CD8-positive, alpha-beta memory T cell (primary cell): ENCODE data around the gene TRIM72. TPM values are rescaled to one million over a fixed set of nuclear protein-coding genes. Genes with fewer than 3 reads are reported as not detected.
A peak's percentile ranks its signal among the peaks of the same experiment; 100 is the strongest.

Source experiments
- CTCF ChIA-PET: fragments of 350-600 bp; sonication (Branson Sonifier 250); formaldehyde crosslinking; loops from one replicate; lab custom pipeline; 2021; ENCODE audit warnings: antibody characterized with exemption; lab: Charles Lee
- POLR2A ChIA-PET: fragments of 350-600 bp; sonication (Branson Sonifier 250); formaldehyde crosslinking; loops from one replicate; lab custom pipeline; 2021; ENCODE audit warnings: antibody characterized with exemption; lab: Charles Lee
- DNase-seq, 5 donors: peaks; one replicate each; pipeline versions ENCODE4 v3.0.0 to v3.0.0-alpha.2; 2020 to 2022; ENCODE audit warnings: mixed read lengths in 1 of 5
- H3K27ac ChIP-seq: one replicate; pipeline ENCODE4 v1.7.0; 2013; ENCODE audit warnings: low read depth, mild to moderate bottlenecking, low read length, moderate library complexity
- H3K27me3 ChIP-seq: 2 replicates; pipeline ENCODE4 v1.7.0; 2013; ENCODE audit warnings: low read length, mild to moderate bottlenecking; ENCODE audit not compliant: insufficient read depth, poor library complexity, severe bottlenecking
- H3K36me3 ChIP-seq: 2 replicates; pipeline ENCODE4 v1.7.0; 2013; ENCODE audit warnings: mild to moderate bottlenecking, low read length, moderate library complexity; ENCODE audit not compliant: insufficient read depth
- H3K4me1 ChIP-seq: 2 replicates; pipeline ENCODE4 v1.7.0; 2013; ENCODE audit warnings: mild to moderate bottlenecking, low read length, moderate library complexity; ENCODE audit not compliant: insufficient read depth
- H3K4me3 ChIP-seq: 2 replicates; pipeline ENCODE4 v1.7.0; 2013; ENCODE audit warnings: mild to moderate bottlenecking, low read length
- H3K9me3 ChIP-seq: 2 replicates; pipeline ENCODE4 v1.7.0; 2013; ENCODE audit warnings: mild to moderate bottlenecking, low read length
- H3K27ac Mint-ChIP-seq, 8 donors: one replicate each; pipeline ENCODE4 v1.8.0; 2020 to 2021; ENCODE audit warnings: mixed read lengths in 8 of 8, mild to moderate bottlenecking in 6 of 8, inconsistent platforms in 3 of 8, moderate library complexity in 3 of 8
- H3K27me3 Mint-ChIP-seq, 2 donors: one replicate each; pipeline ENCODE4 v1.8.0; 2020 to 2021; ENCODE audit warnings: mixed read lengths in 2 of 2, mild to moderate bottlenecking in 1 of 2, moderate library complexity in 1 of 2
- H3K36me3 Mint-ChIP-seq, 3 donors: one replicate each; pipeline ENCODE4 v1.8.0; 2020 to 2021; ENCODE audit warnings: mixed read lengths in 3 of 3, inconsistent platforms in 1 of 3, mild to moderate bottlenecking in 1 of 3
- H3K4me1 Mint-ChIP-seq, 3 donors: one replicate each; pipeline ENCODE4 v1.8.0; 2020 to 2021; ENCODE audit warnings: mixed read lengths in 3 of 3, inconsistent platforms in 1 of 3, mild to moderate bottlenecking in 1 of 3
- H3K4me3 Mint-ChIP-seq, 7 donors: one replicate each; pipeline ENCODE4 v1.8.0; 2020 to 2021; ENCODE audit warnings: mixed read lengths in 7 of 7, mild to moderate bottlenecking in 6 of 7, moderate library complexity in 4 of 7, inconsistent platforms in 2 of 7
- H3K9me3 Mint-ChIP-seq, 5 donors: one replicate each; pipeline ENCODE4 v1.8.0; 2020 to 2022; ENCODE audit warnings: mixed read lengths in 5 of 5, mild to moderate bottlenecking in 3 of 5, moderate library complexity in 2 of 5, inconsistent platforms in 1 of 5
- polyA plus RNA-seq: library from polyadenylated mRNA; unstranded; fragments of 300-500 nt; fragmentation: Illumina TruSeq; gene quantifications from one replicate; pipeline ENCODE4 v1.2.3, GENCODE V29; 2021
- total RNA-seq, 2 experiments: library from RNA; stranded (reverse); gene quantifications; one replicate each; pipeline ENCODE4 v1.2.3, GENCODE V29; 2021

The TRIM72 gene
- total and polyA plus RNA-seq, 3 experiments from 2014 or later = not detected

- Histone ChIP-seq H3K27ac (no peak overlapping the region), H3K4me3 (peak overlapping the region; percentile 61), H3K9me3 (no peaks in the 10 kb centered on the region), H3K27me3 (peaks cover 31% of the 10 kb centered on the region), H3K36me3 (no peaks in the 10 kb centered on the region), H3K4me1 (peaks cover 20% of the 10 kb centered on the region)
- ChIA-PET POLR2A (interaction anchor here (0.8 to 1.1 kb wide), 3 partner anchors 16 to 37 kb away, joined by 3 to 10 read pairs (median 4); partner anchors contain the start of gene FUS), CTCF (interaction anchor here (1.7 to 3.0 kb wide), 2 partner anchors 16 to 244 kb away, joined by 6 to 11 read pairs; partner anchors contain the start of gene PYCARD)
- no peaks in the 10 kb centered on the region for H3K9me3 Mint-ChIP-seq
- H3K4me3 Mint-ChIP-seq = peak overlapping the region; percentile 45 to 87 (median 71)
- peaks cover 15 to 23% (median 16%) of the 10 kb centered on the region in 3 donors for H3K4me1 Mint-ChIP-seq
- H3K27ac Mint-ChIP-seq = no peak overlapping the region
- no peaks in the 10 kb centered on the region for H3K36me3 Mint-ChIP-seq
- no peak for DNase-seq
- peaks cover 41 to 56% of the 10 kb centered on the region in 2 donors for H3K27me3 Mint-ChIP-seq
Observed at GRCh38 chr16:31217136-31217530, 3.2 kb downstream of the TRIM72 start.

- Histone ChIP-seq H3K36me3 (no peaks in the 10 kb centered on the region), H3K4me1 (peaks cover 20% of the 10 kb centered on the region), H3K27me3 (peaks cover 31% of the 10 kb centered on the region), H3K9me3 (no peaks in the 10 kb centered on the region), H3K4me3 (no peak overlapping the region), H3K27ac (no peak overlapping the region)
- peaks cover 15 to 23% (median 16%) of the 10 kb centered on the region in 3 donors for H3K4me1 Mint-ChIP-seq
- peak overlapping the region in 1 of 7 donors; percentile 36 for H3K4me3 Mint-ChIP-seq
- ChIA-PET CTCF (no interaction called here), POLR2A (no interaction called here)
- DNase-seq = no peak
- no peaks in the 10 kb centered on the region for H3K9me3 Mint-ChIP-seq
- H3K27me3 Mint-ChIP-seq = peaks cover 32 to 50% of the 10 kb centered on the region in 2 donors
- H3K36me3 Mint-ChIP-seq = no peaks in the 10 kb centered on the region
- no peak overlapping the region for H3K27ac Mint-ChIP-seq
Observed at GRCh38 chr16:31219154-31219741, 5.3 kb downstream of the TRIM72 start.

GRCh38 chr16:31221357-31222160, 7.6 kb downstream of the TRIM72 start:
- no peaks in the 10 kb centered on the region for H3K9me3 Mint-ChIP-seq
- Histone ChIP-seq H3K36me3 (no peaks in the 10 kb centered on the region), H3K27me3 (peaks cover 16% of the 10 kb centered on the region), H3K4me3 (no peak overlapping the region), H3K9me3 (no peaks in the 10 kb centered on the region), H3K27ac (no peak overlapping the region), H3K4me1 (peaks cover 8% of the 10 kb centered on the region)
- no peaks in the 10 kb centered on the region for H3K36me3 Mint-ChIP-seq
- no peak overlapping the region for H3K27ac Mint-ChIP-seq
- peaks cover 21 to 33% of the 10 kb centered on the region in 2 donors for H3K27me3 Mint-ChIP-seq
- POLR2A ChIA-PET = no interaction called here
- H3K4me3 Mint-ChIP-seq = no peak overlapping the region
- peaks cover 5 to 6% (median 5%) of the 10 kb centered on the region in 3 donors for H3K4me1 Mint-ChIP-seq
- DNase-seq = no peak
- CTCF ChIA-PET = no interaction called here

GRCh38 chr16:31223044-31223443, 9.1 kb downstream of the TRIM72 start:
- Histone ChIP-seq H3K4me3 (no peak overlapping the region), H3K9me3 (no peaks in the 10 kb centered on the region), H3K27me3 (peaks cover under 1% of the 10 kb centered on the region), H3K4me1 (no peaks in the 10 kb centered on the region), H3K36me3 (no peaks in the 10 kb centered on the region), H3K27ac (no peak overlapping the region)
- ChIA-PET CTCF (no interaction called here), POLR2A (no interaction called here)
- peaks cover 8 to 20% of the 10 kb centered on the region in 2 donors for H3K27me3 Mint-ChIP-seq
- DNase-seq = no peak
- no peak overlapping the region for H3K27ac Mint-ChIP-seq
- no peaks in the 10 kb centered on the region for H3K4me1 Mint-ChIP-seq
- no peak overlapping the region for H3K4me3 Mint-ChIP-seq
- no peaks in the 10 kb centered on the region for H3K36me3 Mint-ChIP-seq
- no peaks in the 10 kb centered on the region for H3K9me3 Mint-ChIP-seq

GRCh38 chr16:31224092-31224955, 10.4 kb downstream of the TRIM72 start:
- CTCF ChIA-PET = no interaction called here
- peaks cover 2 to 9% of the 10 kb centered on the region in 2 donors for H3K27me3 Mint-ChIP-seq
- H3K4me1 ChIP-seq = no peaks in the 10 kb centered on the region
- H3K27ac Mint-ChIP-seq = no peak overlapping the region
- no peak overlapping the region for H3K27ac ChIP-seq
- POLR2A ChIA-PET = no interaction called here
- no peaks in the 10 kb centered on the region for H3K36me3 ChIP-seq
- no peaks in the 10 kb centered on the region for H3K27me3 ChIP-seq
- no peaks in the 10 kb centered on the region for H3K9me3 ChIP-seq
- no peak overlapping the region for H3K4me3 ChIP-seq
- no peaks in the 10 kb centered on the region for H3K4me1 Mint-ChIP-seq
- no peaks in the 10 kb centered on the region for H3K36me3 Mint-ChIP-seq
- no peak for DNase-seq
- H3K4me3 Mint-ChIP-seq = no peak overlapping the region
- H3K9me3 Mint-ChIP-seq = no peaks in the 10 kb centered on the region

- H3K4me1 Mint-ChIP-seq = no peaks in the 10 kb centered on the region
- CTCF ChIA-PET = no interaction called here
Observed at GRCh38 chr16:31225193-31225592, 11.3 kb downstream of the TRIM72 start.

GRCh38 chr16:31228206-31228605, 14.3 kb downstream of the TRIM72 start:
- H3K4me1 Mint-ChIP-seq = no peaks in the 10 kb centered on the region
- ChIA-PET CTCF (no interaction called here), POLR2A (no interaction called here)
- Histone ChIP-seq H3K4me1 (no peaks in the 10 kb centered on the region), H3K36me3 (no peaks in the 10 kb centered on the region), H3K4me3 (no peak overlapping the region), H3K27me3 (no peaks in the 10 kb centered on the region), H3K27ac (no peak overlapping the region), H3K9me3 (no peaks in the 10 kb centered on the region)
- no peaks in the 10 kb centered on the region for H3K9me3 Mint-ChIP-seq
- H3K27me3 Mint-ChIP-seq = peaks cover 0 to 6% of the 10 kb centered on the region in 2 donors
- DNase-seq = no peak
- no peaks in the 10 kb centered on the region for H3K36me3 Mint-ChIP-seq
- H3K27ac Mint-ChIP-seq = no peak overlapping the region
- H3K4me3 Mint-ChIP-seq = no peak overlapping the region

More at GRCh38 chr16:31225193-31225592, 11.3 kb downstream of the TRIM72 start:
- Histone ChIP-seq H3K27ac (no peak overlapping the region), H3K36me3 (no peaks in the 10 kb centered on the region), H3K4me1 (no peaks in the 10 kb centered on the region), H3K4me3 (no peak overlapping the region), H3K27me3 (no peaks in the 10 kb centered on the region), H3K9me3 (no peaks in the 10 kb centered on the region)
- no peak for DNase-seq
- Mint-ChIP-seq H3K9me3 (no peaks in the 10 kb centered on the region), H3K36me3 (no peaks in the 10 kb centered on the region), H3K27me3 (peaks cover 2 to 11% of the 10 kb centered on the region in 2 donors), H3K27ac (peak overlapping the region in 1 of 8 donors; percentile 61), H3K4me3 (no peak overlapping the region)
- POLR2A ChIA-PET = no interaction called here
